OCI-LY3 (cell line): Measurements from ENCODE around the gene BCL7C.

Source experiments
- H2AFZ ChIP-seq: fragments of 200-600, 300-600 bp; shearing (Covaris generic); 2 replicates; pipeline ENCODE4 v1.6.0; 2014; ENCODE audit warnings: antibody characterized with exemption, low read depth, low read length
- H3K27ac ChIP-seq: fragments of 200-600, 300-600 bp; sonication (generic); 2 replicates; pipeline ENCODE4 v1.5.1; 2014; ENCODE audit warnings: mild to moderate bottlenecking, low read length, moderate library complexity, mixed read lengths
- H3K27me3 ChIP-seq: fragments of 200-600, 300-600 bp; sonication (generic); 2 replicates; pipeline ENCODE4 v1.6.1; 2014; ENCODE audit warnings: low read depth, low read length, mixed read lengths
- H3K36me3 ChIP-seq: fragments of 200-600, 300-600 bp; sonication (generic); replicated peaks from 2 replicates; pipeline ENCODE3; 2014; ENCODE audit warnings: low read depth, low read length, mixed read lengths
- H3K4me1 ChIP-seq: fragments of 300-600, 200-600 bp; sonication (generic); 2 replicates; pipeline ENCODE4 v1.6.1; 2014; ENCODE audit warnings: low read length, mixed read lengths
- H3K4me2 ChIP-seq: fragments of 200-600, 300-600 bp; sonication (generic); 2 replicates; pipeline ENCODE4 v1.6.1; 2014; ENCODE audit warnings: low read length, mixed read lengths
- H3K4me3 ChIP-seq: fragments of 300-600, 200-600 bp; sonication (generic); 2 replicates; pipeline ENCODE4 v1.5.1; 2014; ENCODE audit warnings: antibody characterized with exemption, mild to moderate bottlenecking, low read length, moderate library complexity
- H3K79me2 ChIP-seq: fragments of 300-600, 200-600 bp; shearing (Covaris generic); 2 replicates; pipeline ENCODE4 v1.6.1; 2014; ENCODE audit warnings: mild to moderate bottlenecking, low read length, mixed read lengths
- H3K9ac ChIP-seq: fragments of 300-600, 200-600 bp; shearing (Covaris generic); 2 replicates; pipeline ENCODE4 v1.6.0; 2014; ENCODE audit warnings: mild to moderate bottlenecking, low read length, moderate library complexity
- H3K9me3 ChIP-seq: fragments of 200-600, 300-600 bp; shearing (Covaris generic); 2 replicates; pipeline ENCODE4 v1.6.1; 2014; ENCODE audit warnings: low read length, mixed read lengths; ENCODE audit not compliant: insufficient read depth
- H4K20me1 ChIP-seq: fragments of 200-600, 300-600 bp; sonication (generic); 2 replicates; pipeline ENCODE4 v1.6.1; 2016; ENCODE audit warnings: low read length, mixed read lengths; ENCODE audit not compliant: insufficient read depth
- CTCF ChIP-seq: fragments of 200-600, 300-600 bp; sonication (generic); IDR thresholded peaks from 2 replicates; pipeline ENCODE4 v1.5.1; 2014; ENCODE audit warnings: antibody characterized with exemption, low read length, low read depth
- EZH2phosphoT487 ChIP-seq: fragments of 200-600 bp; shearing (Covaris generic); IDR thresholded peaks from 2 replicates; pipeline ENCODE4 v1.6.1; 2018; ENCODE audit warnings: antibody characterized with exemption, mixed run types, low read depth

BCL7C gene

GRCh38 chr16:30874821-30875717 is 18.8 kb downstream of the BCL7C start:
- H3K9me3 ChIP-seq: no peaks in the 10 kb centered on the region
- TF ChIP-seq EZH2phosphoT487 (no peak), CTCF (no peak)
- no peaks in the 10 kb centered on the region for H3K27me3 ChIP-seq
- H3K36me3 ChIP-seq: peaks cover 8% of the 10 kb centered on the region
- peaks cover 15% of the 10 kb centered on the region for H3K4me1 ChIP-seq
- peak overlapping the region; percentile 100 for H3K4me2 ChIP-seq
- peak overlapping the region; percentile 94 for H3K9ac ChIP-seq
- H4K20me1 ChIP-seq: no peaks in the 10 kb centered on the region
- peaks cover 26% of the 10 kb centered on the region for H3K79me2 ChIP-seq
- peak overlapping the region; percentile 87 for H3K27ac ChIP-seq
- peak overlapping the region; percentile 79; the same call in 1 of the 2 replicates for H2AFZ ChIP-seq
- H3K4me3 ChIP-seq: peak overlapping the region; percentile 98

DNA sequence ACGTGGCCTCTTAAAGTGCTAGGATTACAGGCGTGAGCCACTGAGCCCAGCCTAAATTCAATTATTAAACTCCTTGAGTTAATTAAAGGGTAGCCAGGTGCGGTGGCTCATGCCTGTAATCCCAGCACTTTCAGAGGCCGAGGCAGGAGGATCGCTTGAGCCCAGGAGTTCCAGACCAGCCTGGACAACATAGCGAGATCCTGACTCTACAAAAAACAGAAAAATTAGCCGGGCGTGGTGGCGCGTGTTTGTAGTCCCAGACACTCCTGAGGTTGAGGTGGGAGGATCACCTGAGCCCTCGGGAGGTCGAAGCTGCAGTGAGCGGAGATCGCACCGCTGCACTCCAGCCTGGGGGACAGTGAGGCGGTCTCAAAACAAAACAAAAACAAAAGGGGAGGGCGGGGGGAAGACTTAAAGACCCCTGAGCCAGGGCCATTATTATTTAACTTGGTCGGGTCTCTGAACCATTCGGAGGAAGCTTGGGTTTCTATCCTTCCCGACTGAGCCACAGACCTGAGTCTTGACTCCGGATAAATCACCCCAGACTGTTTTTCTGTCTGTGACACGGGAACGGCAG is 19.5 kb downstream of the BCL7C start:
- Histone ChIP-seq H3K4me2 (peak overlapping the region; percentile 66), H3K36me3 (peaks cover 8% of the 10 kb centered on the region), H3K9ac (peak overlapping the region; percentile 94), H4K20me1 (no peaks in the 10 kb centered on the region), H3K4me3 (peak overlapping the region; percentile 98), H3K9me3 (no peaks in the 10 kb centered on the region), H3K4me1 (peaks cover 15% of the 10 kb centered on the region), H3K27me3 (no peaks in the 10 kb centered on the region), H3K27ac (peak overlapping the region; percentile 87), H3K79me2 (peaks cover 26% of the 10 kb centered on the region), H2AFZ (no peak overlapping the region)
- TF ChIP-seq CTCF (no peak), EZH2phosphoT487 (no peak)

DNA sequence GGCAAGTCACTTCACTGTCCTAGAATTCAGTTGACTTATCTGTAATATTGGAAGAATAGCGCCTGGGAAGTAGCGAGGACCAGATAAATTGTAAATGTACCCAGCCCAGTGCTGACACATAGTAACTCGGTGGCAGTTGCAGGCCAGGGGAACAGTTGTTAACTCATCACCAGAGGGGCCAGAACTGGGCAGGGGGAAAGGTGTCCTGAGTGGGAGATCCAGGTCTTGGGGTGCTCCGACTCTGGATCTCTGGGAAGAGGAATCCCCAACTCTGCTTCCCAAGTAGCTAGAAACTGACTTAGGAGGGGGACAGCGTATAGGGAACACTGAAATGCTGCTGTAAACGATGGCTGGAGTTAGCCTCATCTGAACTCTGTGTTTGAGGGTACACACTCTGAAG is 23.0 kb downstream of the BCL7C start:
- no peak overlapping the region for H3K27ac ChIP-seq
- no peak overlapping the region for H3K4me3 ChIP-seq
- no peaks in the 10 kb centered on the region for H3K36me3 ChIP-seq
- no peak for TF ChIP-seq CTCF
- TF ChIP-seq EZH2phosphoT487: no peak
- H3K27me3 ChIP-seq: no peaks in the 10 kb centered on the region
- no peaks in the 10 kb centered on the region for H4K20me1 ChIP-seq
- H2AFZ ChIP-seq: no peak overlapping the region
- H3K9ac ChIP-seq: no peak overlapping the region
- H3K4me2 ChIP-seq: no peak overlapping the region
- H3K79me2 ChIP-seq: peaks cover 12% of the 10 kb centered on the region
- no peaks in the 10 kb centered on the region for H3K9me3 ChIP-seq
- peaks cover 4% of the 10 kb centered on the region for H3K4me1 ChIP-seq

DNA sequence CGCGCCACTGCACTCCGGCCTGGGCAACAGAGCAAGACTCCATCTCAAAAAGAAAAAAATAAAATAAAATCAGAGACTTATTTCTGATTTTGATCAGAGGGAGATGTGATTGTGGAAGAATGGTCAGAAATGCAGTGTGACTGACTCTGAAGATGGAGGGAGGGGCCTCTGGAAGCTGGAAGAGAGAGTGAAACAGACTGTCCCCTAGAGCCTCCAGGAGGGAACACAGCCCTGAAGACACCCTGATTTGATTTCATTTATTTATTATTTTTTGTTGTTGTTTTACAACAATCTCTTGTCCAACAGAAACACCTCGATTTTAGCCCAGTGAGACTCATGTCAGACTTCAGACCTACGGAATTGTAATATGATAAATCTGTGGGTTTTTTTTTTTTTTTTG is 26.1 kb downstream of the BCL7C start:
- no peaks in the 10 kb centered on the region for H3K27me3 ChIP-seq
- no peak for TF ChIP-seq EZH2phosphoT487
- TF ChIP-seq CTCF: no peak
- no peaks in the 10 kb centered on the region for H3K79me2 ChIP-seq
- no peak overlapping the region for H2AFZ ChIP-seq
- H3K4me3 ChIP-seq: no peak overlapping the region
- no peak overlapping the region for H3K4me2 ChIP-seq
- H3K27ac ChIP-seq: no peak overlapping the region
- H3K4me1 ChIP-seq: no peaks in the 10 kb centered on the region
- no peaks in the 10 kb centered on the region for H3K9me3 ChIP-seq
- no peaks in the 10 kb centered on the region for H3K36me3 ChIP-seq
- no peaks in the 10 kb centered on the region for H4K20me1 ChIP-seq
- no peak overlapping the region for H3K9ac ChIP-seq
